ENCODE measurements around the gene PLEKHG5.
"Not testable (repeated sequence)": the region's sequence is repeated elsewhere in the genome, so short reads cannot be mapped to it uniquely, and the experiment has no call there.

The PLEKHG5 gene

DNA sequence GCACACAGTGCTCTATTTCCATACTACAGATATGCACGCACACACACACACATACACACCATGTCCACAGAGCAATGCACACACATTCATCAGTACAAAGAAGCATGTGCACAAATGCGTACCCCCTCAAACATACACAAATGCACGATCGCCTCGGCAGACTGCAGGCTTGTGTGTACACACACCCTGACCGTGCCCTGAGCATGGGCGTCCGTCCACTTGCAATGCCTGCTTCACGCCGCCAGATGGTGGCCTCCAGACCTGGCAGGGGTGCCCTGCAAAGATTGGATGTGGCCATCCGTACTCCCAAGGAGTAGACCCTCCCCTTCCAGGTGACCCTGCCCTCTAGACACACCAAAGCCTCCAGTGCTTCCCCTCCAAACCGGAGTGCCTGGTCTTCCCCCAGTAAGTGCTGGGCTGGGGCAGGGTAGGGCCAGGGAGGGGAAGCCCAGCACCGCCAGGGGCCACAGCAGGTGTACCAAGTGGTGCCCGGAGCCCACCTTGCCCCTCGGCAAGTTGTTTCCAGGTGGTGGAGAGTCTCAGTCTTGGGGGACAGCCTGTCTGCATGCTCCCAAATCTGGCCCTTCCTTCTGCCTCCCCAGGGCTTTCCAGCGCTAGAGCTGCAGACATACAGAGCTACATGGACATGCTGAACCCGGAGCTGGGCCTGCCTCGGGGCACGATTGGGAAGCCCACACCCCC is 46.3 kb downstream of the PLEKHG5 start:
- DNase-seq, result no peak

DNA sequence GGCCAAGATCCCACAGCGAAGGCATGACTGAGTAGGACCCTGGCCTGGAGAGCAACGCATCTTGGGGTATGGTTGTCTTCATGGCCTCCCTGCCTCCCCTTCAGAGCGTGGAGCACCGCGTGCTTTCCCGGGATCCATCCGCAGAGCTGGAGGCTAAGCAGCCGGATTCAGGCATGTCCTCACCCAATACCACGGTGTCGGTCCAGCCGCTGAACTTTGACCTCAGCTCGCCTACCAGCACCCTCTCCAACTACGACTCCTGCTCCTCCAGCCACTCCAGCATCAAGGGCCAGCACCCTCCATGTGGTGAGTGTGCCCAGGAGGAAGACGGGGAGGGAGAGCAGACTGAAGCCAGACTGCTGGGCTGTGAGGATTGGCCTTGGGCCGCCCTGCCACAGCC is 47.1 kb downstream of the PLEKHG5 start:
- no peak for DNase-seq

DNA sequence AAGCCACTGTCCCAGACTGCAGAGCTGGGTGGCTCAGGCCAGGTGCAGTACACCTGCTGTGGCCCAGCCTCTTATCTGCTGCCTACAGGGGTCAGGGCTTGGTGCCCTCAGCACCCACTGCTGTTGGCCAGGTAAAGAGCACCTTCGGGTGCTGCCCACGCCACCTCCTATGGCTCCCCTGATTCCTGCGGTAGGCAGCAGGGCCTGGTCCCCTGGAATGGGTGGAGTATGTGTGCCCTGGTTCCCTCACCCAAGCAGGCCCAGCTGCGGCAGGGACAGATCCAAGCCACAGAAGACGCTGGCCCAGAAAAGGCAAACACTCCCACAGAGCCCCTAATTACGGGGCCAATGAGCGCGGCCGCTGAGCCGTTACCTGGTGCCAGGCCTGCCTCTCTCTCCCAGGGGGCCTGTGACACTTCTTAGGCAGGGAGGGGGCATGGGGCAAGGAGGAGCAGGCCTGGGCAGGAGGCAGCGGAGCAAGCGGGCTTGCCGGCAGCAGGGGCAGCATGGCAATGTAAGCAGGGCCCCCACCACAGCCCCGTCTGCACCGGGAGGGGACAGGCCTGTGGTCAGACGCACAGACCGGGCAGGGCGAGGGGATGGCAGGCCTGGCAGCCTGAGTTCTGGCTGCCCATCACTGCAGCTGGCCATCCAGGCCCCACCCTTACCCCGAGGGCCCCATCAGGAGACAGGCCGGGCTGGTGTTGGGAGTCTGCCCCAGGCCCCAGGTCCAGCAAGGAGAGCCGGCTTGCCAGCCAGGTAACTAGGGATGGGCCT is 47.9 kb downstream of the PLEKHG5 start:
- DNase-seq, result no peak

DNA sequence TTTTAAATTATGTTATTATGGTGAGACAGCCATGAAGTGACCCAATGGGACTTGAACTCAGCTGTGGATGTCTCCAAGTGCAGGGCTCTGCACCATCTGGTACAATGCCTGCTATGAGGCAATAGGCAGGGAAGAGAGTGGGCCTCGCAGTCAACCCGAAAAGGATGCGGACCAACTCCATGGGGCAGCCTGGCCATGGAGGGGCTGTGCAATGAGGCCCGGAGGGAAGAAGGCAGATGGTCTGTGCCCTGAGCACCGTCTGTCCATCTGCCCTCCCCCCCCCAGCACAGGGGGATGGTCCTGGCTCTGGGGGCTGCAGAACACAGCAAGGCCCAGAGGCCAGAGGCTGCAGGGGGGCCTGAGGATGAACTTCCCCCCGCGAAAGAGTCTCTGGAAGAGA is 49.9 kb downstream of the PLEKHG5 start:
- no peak for DNase-seq

DNA sequence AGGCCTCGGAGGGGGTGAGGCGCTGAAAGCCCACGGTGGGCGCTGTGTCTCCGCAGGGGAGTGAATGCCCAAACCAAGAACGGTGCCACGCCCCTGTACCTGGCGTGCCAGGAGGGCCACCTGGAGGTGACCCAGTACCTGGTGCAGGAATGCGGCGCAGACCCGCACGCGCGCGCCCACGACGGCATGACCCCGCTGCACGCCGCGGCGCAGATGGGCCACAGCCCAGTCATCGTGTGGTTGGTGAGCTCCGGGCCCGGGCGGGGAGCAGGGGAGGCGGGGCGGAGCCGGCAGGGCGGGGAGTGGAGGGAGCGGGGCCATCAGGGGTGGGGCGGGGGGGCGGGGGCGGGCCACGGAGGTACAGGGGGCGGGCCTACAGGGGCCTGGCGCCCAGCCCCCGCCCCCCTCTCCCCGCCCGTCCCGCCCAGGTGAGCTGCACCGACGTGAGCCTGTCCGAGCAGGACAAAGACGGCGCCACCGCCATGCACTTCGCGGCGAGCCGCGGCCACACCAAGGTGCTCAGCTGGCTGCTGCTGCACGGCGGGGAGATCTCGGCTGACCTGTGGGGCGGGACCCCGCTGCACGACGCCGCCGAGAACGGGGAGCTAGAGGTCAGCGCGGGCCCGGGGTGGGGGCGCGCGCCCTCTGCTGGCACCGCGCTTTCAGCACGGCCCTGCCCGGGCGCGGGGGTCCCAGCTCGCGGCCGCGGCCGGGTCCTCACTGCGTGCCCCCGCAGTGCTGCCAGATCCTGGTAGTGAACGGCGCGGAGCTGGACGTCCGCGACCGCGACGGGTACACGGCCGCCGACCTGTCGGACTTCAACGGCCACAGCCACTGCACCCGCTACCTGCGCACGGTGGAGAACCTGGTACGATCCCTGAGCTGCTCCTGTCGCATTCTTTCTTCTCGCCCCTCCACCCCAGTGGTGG is 51.0 kb downstream of the PLEKHG5 start:
- DNase-seq, result peak; percentile 20 to 59 (median 44)

DNA sequence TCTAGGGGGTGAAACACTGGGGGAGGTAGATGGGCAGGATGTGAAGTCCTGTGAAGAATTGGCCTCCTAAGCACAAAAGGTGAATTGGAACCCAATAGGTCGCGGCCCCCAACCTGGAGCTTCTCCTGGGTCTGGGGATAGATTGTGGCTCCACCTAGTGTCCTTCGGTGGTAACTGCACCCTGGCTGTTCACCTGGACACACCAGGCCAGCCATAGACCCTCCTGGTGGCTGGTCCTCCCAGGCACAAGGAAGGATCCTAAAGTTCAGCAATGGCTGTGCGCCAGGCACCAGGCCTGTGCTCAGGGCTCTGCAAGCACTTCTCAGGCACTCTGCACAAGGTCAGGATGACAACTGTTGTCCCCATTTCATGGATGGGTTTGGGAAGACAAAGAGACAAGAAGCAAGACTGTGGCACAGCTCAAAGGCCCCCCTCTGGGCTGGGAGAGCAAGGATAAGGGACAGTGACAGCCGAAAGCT is 53.4 kb downstream of the PLEKHG5 start:
- DNase-seq, result peak; percentile 37 to 60 (median 45)

DNA sequence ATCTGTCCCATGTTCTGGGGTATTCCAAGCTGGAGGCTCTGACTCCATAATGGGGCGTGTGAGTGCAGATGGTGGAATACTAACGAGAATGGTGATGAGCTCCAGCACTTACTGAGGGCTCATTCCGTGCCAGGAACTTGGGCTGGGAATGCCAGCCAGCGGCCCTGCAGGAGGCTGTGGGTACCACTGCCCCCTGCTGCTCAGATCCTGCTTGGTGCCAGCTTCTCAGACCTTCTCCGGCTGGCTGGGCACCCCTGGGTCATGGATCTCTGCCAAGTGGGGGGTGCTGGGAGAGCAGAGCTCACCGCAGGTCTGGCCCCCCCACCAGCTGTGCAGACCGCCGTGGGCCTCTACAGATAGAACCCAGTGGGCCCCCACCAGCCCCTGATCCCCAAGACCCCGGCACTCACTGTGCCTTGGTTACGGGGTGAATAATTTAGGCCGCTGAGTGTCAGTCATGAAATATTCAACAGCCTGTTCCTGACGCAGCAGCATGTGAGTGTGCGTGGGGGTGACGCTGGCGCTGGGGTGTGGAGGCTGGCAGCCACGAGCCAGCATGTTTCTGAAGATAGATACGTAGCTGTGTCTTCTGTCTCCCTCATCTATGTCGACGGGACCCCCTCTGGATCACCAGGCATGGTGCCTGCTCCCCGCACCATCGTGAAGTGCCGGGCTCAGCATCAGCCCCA is 54.3 kb downstream of the PLEKHG5 start:
- not testable (repeated sequence) for DNase-seq

DNA sequence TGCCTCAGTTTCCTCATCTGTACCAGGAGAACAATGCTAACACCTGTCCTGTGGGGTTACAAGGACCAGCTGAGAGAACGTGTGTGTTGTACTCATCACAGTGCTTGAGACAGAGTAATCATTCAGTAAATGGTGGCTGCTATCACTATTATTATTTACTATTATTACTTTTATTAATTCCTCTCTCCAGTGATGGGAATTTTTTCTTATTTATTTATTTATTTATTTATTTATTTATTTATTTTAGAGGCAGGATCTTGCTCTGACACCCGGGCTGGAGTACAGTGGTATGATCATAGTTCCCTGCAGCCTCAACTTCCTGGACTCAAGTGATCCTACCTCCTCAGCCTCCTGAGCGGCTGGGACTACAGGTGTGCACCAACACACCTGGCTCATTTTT is 55.2 kb downstream of the PLEKHG5 start:
- not testable (repeated sequence) for DNase-seq

DNA sequence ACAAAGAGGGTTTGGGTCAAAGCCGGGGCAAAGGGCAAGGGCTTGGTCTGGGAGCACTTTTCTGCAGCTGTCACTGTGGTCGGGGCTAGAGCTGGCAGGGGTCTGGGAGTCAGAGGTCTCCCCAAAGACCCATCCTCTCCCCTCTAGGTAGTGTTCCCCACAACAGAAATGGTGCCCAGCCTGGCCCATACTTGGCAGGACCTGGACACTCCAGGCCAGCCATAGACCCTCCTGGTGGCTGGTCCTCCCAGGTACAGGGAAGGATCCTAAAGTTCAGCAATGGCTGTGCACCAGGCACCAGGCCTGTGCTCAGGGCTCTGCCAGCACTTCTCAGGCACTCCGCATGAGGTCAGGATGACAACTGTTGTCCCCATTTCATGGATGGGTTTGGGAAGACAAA is 55.9 kb downstream of the PLEKHG5 start:
- DNase-seq, result no peak

DNA sequence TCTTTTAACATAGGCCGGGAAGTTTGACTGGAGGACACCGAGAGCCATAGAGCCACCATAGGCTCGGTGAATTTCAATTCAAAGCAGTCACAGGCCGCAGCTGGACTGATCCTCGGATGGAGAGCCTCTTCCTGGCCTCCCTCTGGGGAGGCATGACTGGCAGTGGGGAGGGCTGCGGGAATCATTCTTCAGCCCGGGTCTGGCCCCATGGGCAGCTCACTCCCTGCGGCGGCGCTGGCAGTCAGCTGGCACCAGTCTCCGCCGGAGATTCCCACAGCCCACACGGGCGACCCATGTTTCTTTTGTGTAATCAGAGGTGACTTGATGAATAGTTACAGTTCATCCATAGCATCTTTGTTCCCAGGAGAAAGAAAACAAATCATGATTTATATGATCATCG is 56.3 kb downstream of the PLEKHG5 start:
- DNase-seq, result no peak

DNA sequence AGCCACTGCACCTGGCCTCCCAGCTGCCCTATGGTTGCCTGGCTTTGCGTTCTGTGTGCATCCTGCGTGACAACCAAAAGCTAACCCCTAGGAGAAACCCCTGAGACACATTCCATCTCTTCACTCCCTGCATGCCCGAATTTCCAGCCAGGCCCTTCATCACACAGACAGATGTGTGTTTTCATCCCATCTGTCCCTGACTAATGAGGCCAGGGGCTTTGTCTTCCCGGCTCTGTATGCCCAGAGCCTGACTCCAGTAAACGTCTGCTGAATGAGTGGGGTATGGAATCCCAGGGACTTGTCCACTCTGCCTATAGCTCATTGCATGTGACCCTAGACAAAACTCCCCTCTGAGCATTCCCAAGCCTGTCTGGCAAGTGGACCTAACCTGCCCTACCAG is 57.3 kb downstream of the PLEKHG5 start:
- no peak for DNase-seq

DNA sequence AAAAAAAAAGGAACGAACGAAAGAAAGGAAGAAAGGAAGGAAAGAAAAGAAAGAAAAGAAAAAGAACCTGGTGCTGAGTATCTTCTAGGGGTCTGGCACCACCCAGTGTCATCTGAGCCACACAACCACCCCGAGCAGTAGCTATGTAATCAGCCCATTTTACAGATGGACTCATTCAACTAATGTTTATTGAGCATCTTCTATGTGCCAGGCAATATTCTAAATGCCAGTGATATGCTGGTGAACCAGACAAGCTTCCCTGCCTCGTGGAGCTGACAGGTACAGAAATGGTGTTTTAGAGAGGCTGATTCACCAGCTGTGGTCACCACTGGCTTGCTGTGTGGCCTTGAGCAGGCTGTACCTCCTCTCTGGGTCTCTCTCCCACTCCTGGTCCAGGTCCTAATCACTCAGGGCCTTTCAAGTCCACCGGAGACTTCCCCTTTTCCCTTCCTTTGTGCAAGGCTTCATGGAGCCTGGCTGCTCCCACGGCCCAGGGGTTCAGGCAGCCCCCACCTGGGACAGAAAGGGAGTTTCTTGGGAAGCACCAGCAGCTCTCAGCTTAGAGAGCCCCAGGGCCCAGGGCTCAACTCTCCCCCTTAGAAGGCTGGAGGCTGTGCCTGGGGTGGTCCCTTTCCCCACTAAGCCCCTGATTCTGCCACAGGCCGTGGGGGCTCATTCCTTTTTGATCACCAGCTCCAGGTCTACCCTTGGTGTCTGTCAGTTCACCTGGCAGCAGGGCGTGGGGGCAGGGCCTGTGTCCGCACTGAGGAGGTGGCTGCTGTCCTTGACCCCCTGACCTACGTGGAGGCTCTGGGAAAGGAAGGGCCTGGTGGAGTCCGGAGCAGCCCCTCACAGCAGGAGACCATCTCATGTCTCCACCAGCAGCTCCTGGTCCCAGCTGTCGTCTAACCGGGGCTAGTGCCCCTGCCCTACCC is 59.6 kb downstream of the PLEKHG5 start:
- DNase-seq, result not testable (repeated sequence)

DNA sequence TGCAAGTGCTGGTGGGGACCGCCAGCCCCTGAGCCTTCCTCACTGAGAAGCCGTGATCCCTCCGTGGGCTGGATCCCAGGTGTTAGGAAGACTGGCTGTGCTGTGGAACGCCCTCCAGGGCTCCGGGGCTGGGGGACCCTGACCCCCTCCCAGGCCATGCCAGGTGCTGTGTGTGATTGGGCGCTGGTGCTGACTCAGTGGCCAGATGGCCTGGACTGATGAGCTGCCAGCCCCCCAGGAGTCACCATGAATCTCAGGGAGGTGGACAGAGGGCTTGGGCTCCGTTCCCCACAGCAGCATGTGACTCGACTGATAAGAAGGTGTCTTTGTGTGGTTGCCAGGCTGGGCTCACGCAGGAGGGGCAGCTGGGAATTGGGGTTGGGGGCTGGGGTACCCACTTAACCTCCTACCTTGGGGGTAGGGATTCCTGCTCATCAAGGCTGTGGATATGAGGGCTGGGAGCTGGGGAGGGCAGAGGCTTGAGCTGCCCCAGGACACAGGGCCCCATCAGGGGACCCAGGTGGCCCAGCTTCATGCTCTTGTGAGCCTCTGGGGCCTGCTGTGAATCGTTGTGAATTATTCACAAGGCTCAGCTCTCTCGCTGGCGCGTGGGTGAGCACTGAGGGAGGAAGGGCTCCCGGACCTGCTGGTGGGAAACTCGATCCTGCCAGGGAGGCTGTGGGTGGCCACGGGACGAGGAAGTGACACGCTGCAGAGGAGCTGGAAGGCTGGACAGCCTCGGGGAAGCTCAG is 61.6 kb downstream of the PLEKHG5 start:
- not testable (repeated sequence) for DNase-seq

DNA sequence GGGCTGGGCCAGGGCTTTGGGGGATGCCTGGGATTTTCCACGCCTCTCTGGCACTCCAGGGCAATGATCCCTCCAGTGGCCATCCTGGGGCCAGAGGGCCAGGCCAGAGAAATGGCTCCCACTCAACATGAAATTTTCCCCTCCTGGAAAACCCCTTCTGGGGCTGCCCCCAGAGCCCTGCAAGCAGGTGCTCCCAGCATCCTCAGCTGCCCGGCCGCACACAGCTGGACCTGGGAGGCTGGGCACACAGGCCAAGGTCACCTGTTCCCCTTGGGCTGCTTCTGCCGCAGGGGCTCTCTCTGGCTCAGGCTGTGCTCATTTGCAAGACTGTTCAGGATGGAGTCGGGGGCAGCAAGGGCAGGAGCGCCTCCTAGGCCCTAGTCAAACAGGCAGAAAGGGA is 63.0 kb downstream of the PLEKHG5 start:
- DNase-seq, result not testable (repeated sequence)

DNA sequence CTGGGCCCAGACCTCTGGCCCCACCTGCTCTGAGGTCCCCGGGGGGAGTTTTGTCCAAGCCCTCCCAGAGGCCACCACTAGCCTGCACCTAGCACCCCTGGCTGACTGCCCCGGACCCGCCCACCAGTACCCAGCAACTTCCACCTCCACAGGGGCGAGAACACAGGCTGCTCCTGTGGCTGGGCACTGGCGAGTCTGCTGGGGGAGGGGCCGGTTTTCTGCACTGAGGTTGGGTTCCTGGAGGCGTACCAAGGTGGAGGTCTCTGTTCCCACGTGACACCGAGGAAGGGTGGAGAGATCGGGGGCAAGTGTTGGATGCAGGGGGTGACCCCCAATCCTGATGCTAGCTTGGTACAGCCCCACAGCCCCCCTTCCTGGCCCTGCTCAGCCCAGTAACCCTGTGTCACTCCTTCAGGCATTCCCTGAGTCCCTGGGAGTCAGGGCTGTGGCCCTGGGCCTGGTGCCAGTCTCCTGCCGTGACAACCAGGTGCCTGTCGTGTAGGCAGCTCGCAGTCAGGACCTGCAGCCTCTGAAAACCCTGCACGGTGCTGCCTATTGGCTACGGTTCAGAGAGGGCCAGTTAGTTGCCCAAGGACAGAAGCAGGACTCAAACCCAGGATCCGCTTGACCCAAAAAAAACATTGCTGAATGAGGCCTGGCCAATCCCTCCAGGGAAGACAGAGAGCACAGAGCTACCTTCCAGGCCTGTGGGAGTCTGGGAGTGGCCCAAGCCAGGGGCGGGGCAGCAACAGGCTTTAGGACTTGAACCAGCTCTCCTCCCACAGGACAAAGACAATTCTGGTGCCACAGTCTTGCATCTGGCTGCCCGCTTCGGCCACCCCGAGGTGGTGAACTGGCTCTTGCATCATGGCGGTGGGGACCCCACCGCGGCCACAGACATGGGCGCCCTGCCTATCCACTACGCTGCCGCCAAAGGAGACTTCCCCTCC is 63.8 kb downstream of the PLEKHG5 start:
- no peak for DNase-seq

DNA sequence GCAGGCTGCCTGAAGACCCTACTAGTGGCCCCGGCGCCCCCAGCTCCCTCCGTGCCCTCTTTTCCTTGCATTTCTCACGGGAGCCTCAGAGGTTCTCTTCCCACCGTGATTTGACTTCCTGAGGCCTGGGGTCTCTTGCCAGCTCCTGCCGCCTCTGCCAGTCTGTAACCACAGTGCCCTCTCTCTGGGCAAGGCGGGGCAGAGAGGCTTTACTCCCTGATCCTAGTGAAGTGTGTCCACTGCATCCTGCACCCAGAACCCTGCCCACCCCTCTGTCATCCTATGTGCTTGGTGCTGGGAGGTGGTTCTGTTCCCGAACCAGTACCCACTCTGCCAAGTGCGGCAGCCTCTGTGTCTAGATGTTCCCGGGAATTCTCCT is 64.5 kb downstream of the PLEKHG5 start:
- DNase-seq, result no peak

DNA sequence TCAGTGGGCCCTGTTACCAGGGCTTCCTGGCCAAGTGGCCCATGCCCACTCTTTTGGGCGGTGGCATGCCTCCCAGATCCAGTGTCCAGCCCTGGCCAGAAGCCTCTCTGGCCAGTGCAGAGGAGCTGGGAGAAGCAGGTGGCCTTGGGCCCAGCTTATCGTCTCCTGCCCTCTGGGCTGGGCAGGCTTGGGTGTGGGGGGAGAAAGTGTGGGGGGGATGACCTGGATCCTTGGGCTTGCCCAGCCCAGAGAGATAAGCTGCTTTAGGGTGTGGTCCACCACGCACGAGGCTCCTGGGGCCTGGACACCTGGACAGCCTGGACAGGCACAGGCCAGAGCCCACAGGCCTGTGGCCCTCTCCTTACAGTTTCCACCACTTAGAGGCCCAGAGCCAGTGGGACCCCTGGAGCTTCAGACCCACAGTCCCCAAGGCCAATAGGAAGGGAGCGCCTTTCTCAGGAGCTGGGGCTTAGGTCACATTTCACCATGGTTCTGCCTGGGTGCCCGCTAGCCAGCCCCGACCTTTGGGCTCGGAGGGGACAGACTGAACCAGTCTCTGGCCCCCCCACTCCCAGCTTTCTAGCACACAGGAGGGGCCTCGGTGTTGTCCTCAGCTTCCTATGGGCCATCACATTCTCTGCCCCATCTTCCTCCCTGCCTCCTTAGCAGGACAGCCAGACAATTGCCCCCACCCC is 65.0 kb downstream of the PLEKHG5 start:
- DNase-seq, result no peak

DNA sequence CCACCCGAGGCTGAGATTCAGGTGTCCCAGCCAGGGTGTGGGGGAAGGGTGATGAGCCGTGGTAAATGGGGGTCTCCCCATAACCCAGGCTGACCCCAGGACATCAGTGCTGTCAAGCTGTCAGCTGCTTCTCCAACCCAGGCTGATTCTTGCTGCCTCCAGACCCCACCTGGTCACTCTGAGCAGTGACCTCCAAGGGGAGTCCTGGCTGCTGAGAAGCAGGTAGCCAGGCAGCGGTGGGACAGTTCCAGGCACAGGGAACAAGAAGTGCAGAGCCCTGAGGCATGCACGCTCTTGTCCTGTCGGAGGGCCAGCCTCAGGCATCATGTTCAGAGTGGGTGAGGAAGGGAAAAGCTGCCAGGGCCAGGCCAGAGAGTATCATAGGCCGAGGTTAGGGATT is 65.8 kb downstream of the PLEKHG5 start:
- DNase-seq, result no peak
